ENCODE results near the gene BAD.
A peak's percentile ranks its signal among the peaks of the same experiment; 100 is the strongest.

The BAD gene

DNA sequence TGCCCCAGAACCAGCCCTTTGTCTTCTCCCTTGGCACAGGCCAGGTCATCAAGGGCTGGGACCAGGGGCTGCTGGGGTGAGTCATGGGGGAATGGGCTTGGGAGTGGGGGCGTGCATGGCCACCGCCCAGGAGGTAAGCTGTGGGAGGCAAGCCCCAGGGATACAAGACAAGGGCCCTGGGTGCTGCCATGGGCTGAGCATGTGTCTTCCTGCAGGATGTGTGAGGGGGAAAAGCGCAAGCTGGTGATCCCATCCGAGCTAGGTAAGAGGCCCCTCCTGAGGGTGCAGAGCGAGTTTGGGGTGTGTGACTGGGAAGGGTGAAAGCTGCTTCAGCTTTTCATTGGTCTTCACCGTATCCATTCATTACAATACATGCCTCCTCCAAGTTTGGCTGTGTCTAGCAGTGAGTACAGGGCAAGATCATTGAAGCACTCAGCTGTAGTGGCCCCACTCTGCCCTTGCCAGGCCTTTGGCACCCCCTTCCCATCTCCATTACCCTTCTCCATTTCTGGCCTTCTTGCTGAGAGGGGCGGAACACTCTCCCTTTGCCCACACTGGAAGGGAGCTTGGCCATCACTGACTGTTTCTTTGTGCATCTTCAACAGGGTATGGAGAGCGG lies 41.1 kb downstream of the BAD start:
- no peak for DNase-seq

DNA sequence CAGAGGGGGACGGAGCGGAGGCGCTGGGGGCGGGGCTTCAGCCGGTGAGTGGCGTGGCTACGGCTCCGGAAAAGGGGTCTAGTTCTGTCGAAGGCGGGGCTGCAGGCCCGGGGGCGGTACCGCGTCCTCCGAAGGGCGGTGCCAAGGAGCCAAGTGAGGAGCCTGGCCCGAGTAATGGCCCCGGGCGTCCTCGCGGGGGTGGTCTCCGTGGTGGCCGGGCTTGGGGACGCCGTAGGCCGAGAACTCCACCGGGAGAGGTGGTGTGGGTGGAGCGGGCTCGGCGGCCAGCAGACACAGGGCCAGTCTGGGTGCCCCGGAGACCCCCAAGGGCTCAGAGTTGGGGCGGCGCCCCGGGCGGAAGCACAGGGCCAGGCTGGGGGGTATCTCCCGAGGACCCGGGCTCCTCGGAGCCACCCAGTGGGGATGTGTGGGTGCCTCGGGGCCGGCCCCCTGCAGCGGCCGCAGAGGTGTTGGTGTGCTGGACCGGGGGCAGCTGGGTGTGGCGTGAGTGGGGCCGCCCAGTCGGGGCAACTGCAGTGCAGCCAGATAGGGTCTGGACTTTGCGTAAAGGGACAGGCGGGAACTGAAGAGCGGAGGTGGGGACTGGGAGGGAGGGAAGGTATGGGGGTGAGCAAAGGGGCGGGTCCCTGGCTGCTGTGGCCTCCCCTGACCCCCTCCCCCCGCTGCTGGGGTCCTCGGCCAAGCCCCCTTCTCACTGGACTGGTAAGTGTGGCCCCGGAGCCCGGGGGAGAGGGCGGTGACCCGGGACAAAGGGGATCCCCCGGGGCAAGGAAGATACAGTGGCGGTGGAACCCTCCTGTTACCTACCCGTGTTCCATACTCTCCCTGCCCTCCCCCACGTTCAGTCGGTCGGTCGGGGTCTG lies 42.7 kb downstream of the BAD start:
- DNase-seq = no peak

DNA sequence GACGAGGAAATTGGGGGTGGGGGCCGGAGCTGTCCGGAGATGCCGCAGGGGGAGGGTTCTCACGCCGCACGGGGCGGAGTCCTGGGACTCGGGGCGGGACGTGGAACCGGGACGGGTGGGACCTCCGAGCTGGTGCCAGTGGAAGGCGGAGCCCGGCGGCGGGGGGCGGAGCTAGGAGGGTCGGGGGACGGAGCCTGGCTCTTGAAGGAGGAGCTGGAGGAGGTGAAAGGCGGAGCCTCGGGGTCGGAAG lies 43.3 kb downstream of the BAD start:
- DNase-seq = peak; percentile 100

DNA sequence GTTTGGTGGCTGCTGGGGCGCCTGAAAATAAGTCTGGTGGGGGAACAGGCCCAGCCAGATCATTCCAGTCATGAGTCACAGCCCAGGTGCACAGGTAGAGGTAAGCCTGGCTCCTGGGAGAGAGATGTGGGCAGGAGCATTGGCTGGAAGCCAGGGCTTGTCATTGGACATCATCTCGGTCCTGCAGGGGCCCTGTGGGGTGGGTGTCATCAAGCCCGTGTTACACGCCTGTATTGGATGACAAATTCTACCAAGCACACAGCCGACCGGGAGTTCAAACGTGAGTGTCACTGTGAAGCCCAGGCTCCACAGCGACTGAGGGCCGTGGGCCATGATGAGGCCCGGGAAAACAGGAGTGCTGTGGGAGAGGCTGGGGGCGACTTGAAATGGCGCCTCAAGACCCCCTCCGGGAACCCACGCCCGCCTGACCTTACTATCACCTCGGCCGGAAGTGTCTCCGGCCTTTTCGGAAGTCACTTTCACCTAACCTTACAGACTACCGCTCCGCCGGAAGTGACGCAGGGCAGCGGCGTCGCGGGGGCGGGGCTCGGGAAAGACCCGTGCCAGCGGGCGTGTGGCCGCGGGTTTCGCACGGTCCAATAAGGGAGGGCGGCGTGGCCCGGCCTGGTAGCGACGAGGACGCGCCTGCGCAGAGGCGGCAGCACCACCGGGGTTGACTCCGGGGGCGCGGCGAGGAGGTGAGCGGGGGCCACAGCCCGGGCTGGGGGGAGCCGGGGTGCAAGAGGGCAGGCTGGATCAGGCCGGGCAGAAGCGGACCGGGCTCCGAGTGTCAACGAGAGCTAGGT lies 43.8 kb downstream of the BAD start, which contains the start of gene FKBP2:
TSS of gene FKBP2 (plus strand) at position 661 of the 806 bp plus-strand sequence. CDS start 1,293 bp downstream, outside the sequence.
- peak; percentile 99 for DNase-seq

DNA sequence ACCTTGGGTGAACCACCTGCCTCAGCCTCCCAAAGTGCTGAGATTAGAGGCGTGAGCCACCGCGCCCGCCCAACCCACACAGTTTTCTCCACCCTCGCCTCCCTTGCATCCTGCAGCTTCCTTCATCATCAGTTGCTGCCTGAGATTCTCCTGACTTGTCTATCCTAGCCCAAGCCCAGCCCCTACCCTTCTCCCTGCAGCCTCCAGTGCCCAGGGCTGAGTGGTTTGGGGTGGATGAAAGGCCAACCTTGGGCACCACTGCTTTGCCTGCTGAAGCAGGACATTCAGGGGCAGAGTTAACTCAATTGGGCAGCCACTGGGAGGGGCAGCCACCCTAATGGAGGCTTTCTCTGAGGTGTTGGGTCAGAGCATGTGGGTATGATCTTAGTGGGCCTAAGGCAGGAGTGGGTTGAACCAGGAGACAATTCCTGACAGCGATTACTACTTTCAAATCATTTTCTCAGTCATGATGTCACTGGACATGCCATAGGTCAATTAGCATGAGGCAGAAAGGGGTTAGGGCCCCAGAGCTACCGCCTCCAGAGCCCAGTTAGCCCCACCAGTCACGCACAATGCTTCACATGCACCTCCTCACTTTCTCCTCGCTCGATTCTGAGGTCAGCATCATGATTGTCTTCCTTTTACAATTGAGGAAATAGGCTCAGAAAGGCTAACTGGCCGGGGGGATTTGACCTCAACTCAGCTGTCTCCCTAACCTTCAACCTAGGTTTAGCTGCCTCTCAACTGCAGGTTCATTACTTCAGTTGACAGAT lies 44.6 kb downstream of the BAD start:
- no peak for DNase-seq

DNA sequence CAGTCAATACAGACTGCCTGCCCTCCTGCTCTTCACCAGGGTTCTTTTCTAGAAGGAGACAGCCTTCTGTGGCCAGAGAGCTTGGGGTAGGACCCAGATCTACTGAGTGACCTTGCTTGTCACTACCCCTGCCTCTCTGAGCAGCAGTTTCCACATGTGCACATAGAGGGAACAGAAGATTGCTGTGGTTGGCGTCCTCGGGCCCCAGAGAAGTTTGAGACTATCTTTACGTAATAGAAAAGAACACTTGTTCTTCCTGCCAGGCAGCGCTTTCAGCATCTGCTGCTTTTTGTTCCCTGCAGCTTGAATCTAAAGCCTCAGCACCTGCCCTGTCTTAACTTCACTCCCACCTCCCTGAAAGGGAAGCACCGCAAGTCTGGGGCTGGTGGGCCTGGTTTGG lies 45.5 kb downstream of the BAD start:
- DNase-seq = no peak

DNA sequence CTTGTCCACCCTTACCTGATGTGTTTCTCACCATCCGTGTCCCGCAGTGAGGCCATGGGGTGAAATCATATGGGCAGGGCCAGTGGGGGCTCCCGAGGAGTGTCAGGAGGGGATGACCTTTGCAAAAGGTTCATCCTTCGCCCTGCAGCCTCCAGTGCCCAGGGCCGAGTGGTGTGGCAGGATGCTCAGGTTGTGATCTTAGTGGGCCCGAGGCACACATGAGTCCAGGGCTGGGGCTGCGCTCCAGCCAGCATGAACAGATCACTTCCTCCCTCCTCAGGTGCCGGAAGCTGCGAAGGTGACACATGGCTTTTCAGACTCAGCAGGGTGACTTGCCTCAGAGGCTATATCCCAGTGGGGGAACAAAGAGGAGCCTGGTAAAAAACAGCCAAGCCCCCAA lies 46.4 kb downstream of the BAD start:
- no peak for DNase-seq

DNA sequence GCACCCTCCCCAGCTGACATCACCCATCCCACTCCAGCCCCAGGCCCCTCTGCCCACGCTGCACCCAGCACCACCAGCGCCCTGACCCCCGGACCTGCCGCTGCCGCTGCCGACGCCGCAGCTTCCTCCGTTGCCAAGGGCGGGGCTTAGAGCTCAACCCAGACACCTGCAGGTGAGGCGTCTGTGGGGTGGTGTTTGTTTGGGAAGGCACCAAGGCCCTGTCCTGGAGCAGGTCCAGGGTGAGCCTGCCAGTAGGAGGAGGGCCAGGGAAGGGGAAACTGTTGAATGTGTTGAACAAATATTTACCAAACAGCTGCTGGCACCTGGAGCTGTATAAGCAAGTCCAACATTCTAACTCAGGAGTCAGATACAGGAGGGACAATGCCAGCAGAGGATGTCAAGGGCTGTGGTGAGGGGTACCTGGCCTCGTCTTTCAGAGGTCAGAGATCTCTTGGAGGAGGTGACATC lies 46.9 kb downstream of the BAD start:
- no peak for DNase-seq

DNA sequence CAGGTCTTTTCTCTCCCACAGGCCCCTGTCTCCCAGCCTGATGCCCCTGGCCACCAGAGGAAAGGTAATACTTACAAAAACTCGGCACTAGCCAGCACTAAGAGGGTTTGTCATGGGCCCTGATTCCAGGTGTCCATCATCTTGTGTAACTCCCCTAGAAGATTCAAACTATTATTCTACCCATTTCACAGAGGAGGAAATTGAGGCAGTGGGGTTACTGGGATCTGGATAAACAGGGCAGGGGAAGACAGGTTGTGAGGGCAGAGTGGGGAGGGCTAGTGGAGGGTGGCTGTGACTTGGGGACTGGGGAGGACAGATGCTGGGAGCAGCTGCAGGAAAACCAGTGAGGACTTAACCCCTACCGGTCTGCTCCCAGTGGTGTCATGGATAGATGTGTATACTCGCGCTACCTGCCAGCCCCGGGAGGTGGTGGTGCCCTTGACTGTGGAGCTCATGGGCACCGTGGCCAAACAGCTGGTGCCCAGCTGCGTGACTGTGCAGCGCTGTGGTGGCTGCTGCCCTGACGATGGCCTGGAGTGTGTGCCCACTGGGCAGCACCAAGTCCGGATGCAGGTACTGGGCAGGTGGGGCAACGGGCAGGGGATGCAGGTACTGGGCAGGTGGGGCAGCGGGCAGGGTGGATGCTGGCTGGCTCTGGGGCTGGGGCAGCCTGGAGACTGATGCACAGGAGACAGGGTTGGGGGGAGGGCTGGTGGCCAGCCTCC lies 48.9 kb downstream of the BAD start:
- no peak for DNase-seq

DNA sequence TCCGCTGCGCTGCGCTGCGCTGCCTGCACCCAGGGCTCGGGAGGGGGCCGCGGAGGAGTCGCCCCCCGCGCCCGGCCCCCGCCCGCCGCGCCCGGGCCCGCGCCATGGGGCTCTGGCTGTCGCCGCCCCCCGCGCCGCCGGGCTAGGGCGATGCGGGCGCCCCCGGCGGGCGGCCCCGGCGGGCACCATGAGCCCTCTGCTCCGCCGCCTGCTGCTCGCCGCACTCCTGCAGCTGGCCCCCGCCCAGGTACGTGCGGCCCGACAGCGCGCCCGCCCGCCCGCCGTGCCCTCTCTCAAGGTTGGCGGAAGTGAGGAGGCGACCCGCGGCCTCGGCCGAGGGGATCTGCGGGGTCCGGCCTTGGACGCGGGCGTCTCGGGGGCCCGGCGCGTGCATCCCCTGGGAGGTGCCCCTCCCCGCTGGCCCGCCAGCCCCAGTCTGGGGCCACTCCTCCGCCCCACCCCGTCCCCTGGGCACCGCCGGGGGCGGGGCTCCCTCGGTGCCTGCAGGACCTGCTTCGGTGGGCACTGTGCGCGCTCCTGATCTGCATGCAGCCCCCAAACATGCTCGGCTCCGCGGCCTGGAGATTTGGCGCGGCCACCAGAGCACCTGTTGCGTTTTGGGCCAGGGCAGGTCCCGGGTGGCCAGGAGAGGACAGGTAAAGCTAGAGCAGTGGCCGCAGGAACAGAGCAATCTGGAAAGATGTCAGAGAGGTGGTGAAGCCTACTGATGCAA lies 49.7 kb downstream of the BAD start:
- peak; percentile 86 for DNase-seq

DNA sequence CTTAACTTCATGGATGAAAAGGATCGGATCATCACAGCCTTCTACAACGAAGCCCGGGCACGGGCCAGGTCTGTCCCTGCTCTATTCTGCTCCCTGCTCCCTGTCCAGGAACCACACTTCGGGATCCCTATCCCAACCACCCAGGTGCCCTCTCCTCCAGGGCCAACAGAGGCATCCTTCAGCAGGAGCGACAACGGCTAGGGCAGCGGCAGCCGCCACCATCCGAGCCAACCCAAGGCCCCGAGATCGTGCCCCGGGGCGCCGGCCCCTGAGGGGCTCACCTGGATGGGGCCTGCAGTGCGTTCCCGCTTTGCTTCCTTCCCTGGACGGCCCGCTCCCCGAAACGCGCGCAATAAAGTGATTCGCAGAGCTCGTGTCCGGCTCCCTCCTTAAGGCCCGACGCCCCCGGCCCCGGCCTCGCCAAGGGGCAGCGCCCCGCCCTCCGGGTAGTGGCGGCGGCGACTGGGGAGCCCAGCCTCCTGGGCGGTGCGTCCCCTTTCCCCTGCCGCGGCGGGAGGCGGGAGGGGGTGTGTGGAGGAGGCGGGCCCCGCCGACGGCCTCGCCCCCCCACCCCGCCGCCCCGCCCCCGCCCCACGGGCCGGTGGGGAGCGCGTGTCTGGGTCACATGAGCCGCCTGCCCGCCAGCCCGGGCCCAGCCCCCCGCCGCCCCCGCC lies 50.4 kb downstream of the BAD start, which contains the start of gene VEGFB:
TSS of gene VEGFB (plus strand) at position 672 of the 674 bp plus-strand sequence. CDS start 250 bp downstream, outside the sequence.
- peak; percentile 91 for DNase-seq

DNA sequence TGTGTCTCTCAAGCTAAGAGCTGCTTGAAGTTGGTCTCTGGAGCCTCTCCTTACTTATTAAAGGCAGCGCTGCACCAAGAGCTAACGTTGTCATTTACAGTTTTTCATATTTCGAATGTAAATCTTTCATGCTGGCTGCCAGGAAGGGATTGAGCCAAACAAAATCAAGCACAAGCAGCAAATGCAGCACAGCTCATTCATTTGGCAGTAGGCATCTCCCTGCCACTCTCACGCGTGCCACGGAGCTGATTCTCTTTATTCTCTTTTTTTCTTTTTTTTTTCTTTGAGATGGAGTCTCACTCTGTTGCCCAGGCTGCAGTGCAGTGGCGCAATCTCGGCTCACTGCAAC lies 51.5 kb downstream of the BAD start:
- no peak for DNase-seq

DNA sequence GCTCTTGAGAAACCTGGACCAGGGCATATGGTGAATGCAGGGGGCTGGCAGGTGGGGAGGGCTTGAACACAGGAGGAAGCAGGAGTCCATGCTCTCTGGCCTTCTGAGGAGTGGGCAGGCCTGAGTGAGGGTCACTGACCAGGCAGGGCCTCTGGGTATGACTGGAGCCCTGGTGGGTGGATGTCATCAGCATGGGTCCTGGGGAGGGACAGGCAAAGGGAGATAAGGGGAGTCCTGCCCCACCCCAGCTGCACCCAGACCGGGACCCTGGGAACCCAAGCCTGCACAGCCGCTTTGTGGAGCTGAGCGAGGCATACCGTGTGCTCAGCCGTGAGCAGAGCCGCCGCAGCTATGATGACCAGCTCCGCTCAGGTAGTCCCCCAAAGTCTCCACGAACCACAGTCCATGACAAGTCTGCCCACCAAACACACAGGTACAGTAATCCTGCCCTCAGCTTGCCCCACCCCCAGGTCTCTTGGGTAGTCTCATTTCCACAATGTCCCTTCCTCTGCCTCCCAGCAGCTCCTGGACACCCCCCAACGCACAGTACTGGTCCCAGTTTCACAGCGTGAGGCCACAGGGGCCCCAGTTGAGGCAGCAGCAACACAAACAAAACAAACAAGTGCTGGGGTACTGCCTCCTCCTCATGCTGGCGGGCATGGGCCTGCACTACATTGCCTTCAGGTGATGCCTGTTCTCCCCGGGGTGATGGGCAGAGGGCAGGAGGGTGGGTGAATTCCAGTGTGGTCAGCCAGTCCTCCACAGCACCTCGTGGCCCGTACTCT lies 52.1 kb downstream of the BAD start:
- DNase-seq = no peak

DNA sequence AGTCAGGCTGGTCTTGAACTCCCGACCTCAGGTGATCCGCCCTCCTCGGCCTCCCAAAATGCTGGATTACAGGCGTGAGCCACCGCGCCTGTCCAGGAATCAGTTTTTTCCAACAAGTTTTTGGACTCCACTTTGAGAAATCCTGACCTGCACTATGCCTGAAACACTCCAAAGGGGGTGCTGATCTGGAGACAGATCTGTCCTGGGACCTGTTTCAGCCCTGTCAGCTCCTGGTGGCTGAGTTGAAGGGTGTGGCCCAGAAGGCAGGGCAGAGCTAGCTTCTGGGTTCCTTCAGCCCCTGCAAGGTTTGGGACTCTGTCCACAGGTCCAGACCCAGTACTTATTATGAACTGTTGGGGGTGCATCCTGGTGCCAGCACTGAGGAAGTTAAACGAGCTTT lies 52.9 kb downstream of the BAD start:
- no peak for DNase-seq

DNA sequence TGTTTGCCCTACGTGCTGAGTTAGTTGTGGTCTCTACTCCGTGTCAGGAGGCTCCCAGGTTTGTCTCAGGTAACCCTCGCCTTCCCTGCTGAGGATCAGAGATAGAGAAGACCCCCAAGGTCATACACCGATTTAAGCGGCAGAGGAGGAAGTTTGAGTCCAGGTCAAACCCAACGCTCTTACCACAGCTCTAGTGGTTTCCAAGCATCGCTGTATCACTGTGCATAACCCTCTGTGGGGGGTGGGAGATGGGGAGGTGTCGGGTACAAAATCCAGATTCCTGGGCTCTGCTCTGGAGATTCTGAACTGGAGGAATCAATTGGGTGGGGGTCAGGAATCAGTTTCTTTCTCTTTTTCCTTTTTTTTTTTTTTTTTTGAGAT lies 53.5 kb downstream of the BAD start:
- no peak for DNase-seq

DNA sequence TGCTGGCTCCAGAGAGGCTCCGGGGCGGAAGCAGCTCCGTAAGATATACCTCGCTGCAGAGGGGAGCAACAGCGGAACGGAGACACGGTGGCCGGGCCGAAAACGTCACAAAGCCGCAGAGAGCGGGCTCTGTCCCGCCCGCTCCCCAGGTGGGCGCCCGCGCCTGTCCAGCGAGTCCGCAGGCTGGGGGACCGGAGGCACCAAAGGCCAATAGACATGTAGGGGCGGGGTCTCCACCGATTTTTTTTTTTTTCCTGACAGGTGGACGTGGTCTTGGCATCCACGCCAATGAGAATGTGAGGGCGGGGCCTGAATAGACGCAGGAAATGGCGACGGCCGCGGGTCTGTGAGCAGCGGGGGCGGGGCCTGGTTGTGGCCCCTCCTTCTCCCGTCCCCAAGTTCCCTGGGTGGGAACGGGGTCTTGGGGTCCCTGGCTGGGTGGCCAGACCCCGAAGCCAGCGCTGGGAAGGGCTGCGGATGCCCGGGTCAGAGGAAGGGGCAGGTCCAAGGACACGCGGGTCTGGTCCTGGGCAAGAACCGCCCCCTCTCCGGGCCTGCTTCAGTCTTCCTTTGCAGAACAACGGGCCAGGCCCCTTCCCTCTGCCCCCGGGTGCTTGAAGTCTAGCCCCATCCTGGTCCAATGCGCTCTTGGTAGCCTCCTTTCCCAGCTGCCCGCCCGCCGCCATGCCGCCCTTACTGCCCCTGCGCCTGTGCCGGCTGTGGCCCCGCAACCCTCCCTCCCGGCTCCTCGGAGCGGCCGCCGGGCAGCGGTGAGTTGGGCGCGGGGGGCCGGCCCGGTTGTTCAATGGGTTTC lies 54.1 kb downstream of the BAD start, which contains the start of gene DNAJC4:
TSS of gene DNAJC4 (plus strand) at position 378 of the 814 bp plus-strand sequence. CDS start at position 685, 307 bp downstream.
- peak; percentile 95 for DNase-seq

DNA sequence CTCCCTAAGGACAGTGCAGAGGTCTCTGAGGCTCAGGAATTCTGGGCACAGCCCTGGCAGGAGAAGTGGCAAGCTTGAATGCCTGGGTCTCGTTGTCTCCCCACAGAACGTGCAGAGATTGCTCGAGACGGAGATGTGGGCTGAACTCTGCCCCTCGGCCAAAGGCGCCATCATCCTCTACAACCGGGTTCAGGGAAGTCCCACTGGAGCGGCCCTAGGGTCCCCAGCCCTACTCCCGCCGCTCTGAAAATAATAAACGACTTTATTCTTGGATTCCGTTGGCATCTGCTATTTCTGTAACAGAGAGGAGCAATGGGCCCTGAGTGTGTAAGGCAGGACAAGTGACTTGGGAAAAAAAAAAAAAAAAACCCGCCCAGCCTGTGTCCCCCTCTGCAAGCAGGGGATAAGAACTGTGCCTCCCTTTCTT lies 54.7 kb downstream of the BAD start:
- DNase-seq = no peak

DNA sequence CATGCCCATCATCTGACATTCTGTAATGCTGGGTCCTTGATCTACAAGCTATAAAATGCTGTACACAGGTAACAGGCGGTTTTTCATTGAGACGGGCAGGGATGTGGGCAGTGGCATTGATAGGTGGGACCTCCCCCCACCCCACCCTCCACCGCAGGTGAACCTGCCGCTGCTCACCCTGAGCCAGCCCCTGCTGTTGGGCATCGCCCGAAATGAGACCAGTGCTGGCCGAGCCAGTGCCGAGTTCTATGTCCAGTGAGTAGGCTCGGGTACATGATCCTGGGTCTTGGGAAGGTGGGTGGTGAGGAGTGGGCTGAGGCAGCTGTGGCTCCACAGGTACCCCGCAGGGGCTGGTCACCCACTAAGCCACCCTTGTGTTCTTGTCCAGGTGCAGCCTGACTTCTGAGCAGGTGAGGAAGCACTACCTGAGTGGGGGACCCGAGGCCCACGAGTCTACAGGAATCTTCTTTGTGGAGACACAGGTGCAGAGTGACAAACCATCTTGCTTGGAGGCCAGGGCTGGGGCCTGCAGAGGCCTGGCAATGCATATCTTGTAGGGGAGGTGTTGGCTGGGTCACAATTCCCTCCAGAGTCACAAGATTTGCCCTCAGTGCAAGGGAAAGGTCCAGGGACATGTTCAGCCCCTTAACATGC lies 55.2 kb downstream of the BAD start:
- DNase-seq = no peak
